ENCODE measurements around the gene GMPPB.

- TF ChIP-seq CTCF (IDR thresholded peaks at IDR 0.05) (no peak), POLR2AphosphoS5 (IDR thresholded peaks at IDR 0.05) (no peak), EP300 (IDR thresholded peaks at IDR 0.05) (no peak)
Observed at GRCh38 chr3:49702672-49703071, 21.1 kb downstream of the GMPPB start.

All from stomach (tissue), 4 donors.